Glutamatergic neuron (in vitro differentiated cells): ENCODE data around the gene AFF3. TPM values are rescaled to one million over a fixed set of nuclear protein-coding genes. Genes with fewer than 3 reads are reported as not detected.

ENCODE experiments used
- DNase-seq: peaks from one replicate; pipeline ENCODE4 v3.0.0; 2022
- H3K27ac Mint-ChIP-seq: one replicate; pipeline ENCODE4 v1.8.0; 2020; ENCODE audit warnings: mild to moderate bottlenecking, mixed read lengths, inconsistent platforms; ENCODE audit not compliant: unreplicated experiment
- H3K27me3 Mint-ChIP-seq: one replicate; pipeline ENCODE4 v1.8.0; 2020; ENCODE audit warnings: mild to moderate bottlenecking, moderate library complexity, mixed read lengths, inconsistent platforms; ENCODE audit not compliant: unreplicated experiment
- H3K36me3 Mint-ChIP-seq: one replicate; pipeline ENCODE4 v1.8.0; 2020; ENCODE audit warnings: mild to moderate bottlenecking, mixed read lengths, inconsistent platforms; ENCODE audit not compliant: unreplicated experiment
- H3K4me1 Mint-ChIP-seq: one replicate; pipeline ENCODE4 v1.8.0; 2020; ENCODE audit warnings: mild to moderate bottlenecking, low read depth, mixed read lengths, inconsistent platforms; ENCODE audit not compliant: unreplicated experiment
- H3K4me3 Mint-ChIP-seq: one replicate; pipeline ENCODE4 v1.8.0; 2020; ENCODE audit warnings: mild to moderate bottlenecking, mixed read lengths, inconsistent platforms; ENCODE audit not compliant: unreplicated experiment
- H3K9me3 Mint-ChIP-seq: one replicate; pipeline ENCODE4 v1.8.0; 2020; ENCODE audit warnings: mild to moderate bottlenecking, moderate library complexity, mixed read lengths, inconsistent platforms; ENCODE audit not compliant: unreplicated experiment
- CTCF ChIP-seq: fragments of 200-600 bp; sonication (generic); IDR thresholded peaks from one replicate; pipeline ENCODE4 v1.5.0; 2021; ENCODE audit not compliant: partially characterized antibody, unreplicated experiment
- total RNA-seq: library from RNA; stranded (reverse); fragmentation: NEBNext Ultra II Directional; extraction: Animal tissue kit (Norgen Biotek cat#: 25700); gene quantifications from one replicate; pipeline ENCODE4 v1.2.1, GENCODE V29; 2021; ENCODE audit not compliant: unreplicated experiment

The AFF3 gene
- total RNA-seq, 1 donor from 2014 or later = 125 TPM

- no peak overlapping the region for H3K27ac Mint-ChIP-seq
Observed at GRCh38 chr2:100141906-100142305, 484 bp downstream of the AFF3 start.

GRCh38 chr2:100140582-100140981 is 1.8 kb downstream of the AFF3 start:
- Mint-ChIP-seq H3K27me3 (peaks cover 2% of the 10 kb centered on the region), H3K4me3 (no peak overlapping the region), H3K9me3 (peaks cover 3% of the 10 kb centered on the region), H3K4me1 (peaks cover 4% of the 10 kb centered on the region), H3K27ac (no peak overlapping the region), H3K36me3 (peaks cover 13% of the 10 kb centered on the region)
- DNase-seq = no peak
- TF ChIP-seq CTCF = no peak

More at GRCh38 chr2:100141906-100142305, 484 bp downstream of the AFF3 start:
- Mint-ChIP-seq H3K9me3 (peaks cover 3% of the 10 kb centered on the region), H3K36me3 (peaks cover 13% of the 10 kb centered on the region), H3K27me3 (peaks cover 2% of the 10 kb centered on the region), H3K4me3 (no peak overlapping the region), H3K4me1 (peaks cover 4% of the 10 kb centered on the region)
- no peak for DNase-seq
- TF ChIP-seq CTCF = no peak

GRCh38 chr2:100137866-100138570 is 4.4 kb downstream of the AFF3 start:
- Mint-ChIP-seq H3K9me3 (no peaks in the 10 kb centered on the region), H3K4me3 (no peak overlapping the region), H3K36me3 (no peaks in the 10 kb centered on the region), H3K27me3 (no peaks in the 10 kb centered on the region), H3K4me1 (peaks cover 4% of the 10 kb centered on the region), H3K27ac (no peak overlapping the region)
- DNase-seq = no peak
- TF ChIP-seq CTCF = no peak

GRCh38 chr2:100137318-100137717 is 5.1 kb downstream of the AFF3 start:
- no peak overlapping the region for H3K4me3 Mint-ChIP-seq
- no peaks in the 10 kb centered on the region for H3K9me3 Mint-ChIP-seq
- H3K27ac Mint-ChIP-seq = no peak overlapping the region
- TF ChIP-seq CTCF = no peak
- H3K4me1 Mint-ChIP-seq = peaks cover 4% of the 10 kb centered on the region
- H3K27me3 Mint-ChIP-seq = no peaks in the 10 kb centered on the region
- no peaks in the 10 kb centered on the region for H3K36me3 Mint-ChIP-seq
- DNase-seq = no peak

- no peak for DNase-seq
- Mint-ChIP-seq H3K9me3 (no peaks in the 10 kb centered on the region), H3K27ac (no peak overlapping the region), H3K4me3 (no peak overlapping the region), H3K4me1 (peaks cover 4% of the 10 kb centered on the region), H3K36me3 (no peaks in the 10 kb centered on the region), H3K27me3 (no peaks in the 10 kb centered on the region)
- no peak for TF ChIP-seq CTCF
Observed at GRCh38 chr2:100136310-100136709, 6.1 kb downstream of the AFF3 start.
